H7 (cell line): ENCODE data around the gene BHMT. TPM values are rescaled to one million over a fixed set of nuclear protein-coding genes. Genes with fewer than 3 reads are reported as not detected.

Source experiments
- DNase-seq: peaks from one replicate; pipeline ENCODE4 v3.0.0; 2012
- H3K27me3 ChIP-seq: 2 replicates; pipeline ENCODE4 v1.6.0; 2011; ENCODE audit warnings: mild to moderate bottlenecking, low read length; ENCODE audit not compliant: control insufficient read depth, insufficient read depth
- H3K36me3 ChIP-seq: replicated peaks from 2 replicates; pipeline ENCODE4 v1.5.1; 2011; ENCODE audit warnings: low read length; ENCODE audit not compliant: control insufficient read depth, insufficient read depth
- H3K4me3 ChIP-seq: 2 replicates; pipeline ENCODE4 v1.5.1; 2011; ENCODE audit warnings: low read depth, mild to moderate bottlenecking, control low read depth, low read length, moderate library complexity; ENCODE audit not compliant: insufficient read depth
- total RNA-seq: library from RNA; depleted of rRNA; stranded (reverse); fragments of >200 nt; shearing (Covaris generic); gene quantifications from 2 replicates; pipeline ENCODE4 v1.2.3, GENCODE V29; 2014

BHMT gene
- total RNA-seq, 1 experiment from 2014 or later: 0.28 TPM

DNA sequence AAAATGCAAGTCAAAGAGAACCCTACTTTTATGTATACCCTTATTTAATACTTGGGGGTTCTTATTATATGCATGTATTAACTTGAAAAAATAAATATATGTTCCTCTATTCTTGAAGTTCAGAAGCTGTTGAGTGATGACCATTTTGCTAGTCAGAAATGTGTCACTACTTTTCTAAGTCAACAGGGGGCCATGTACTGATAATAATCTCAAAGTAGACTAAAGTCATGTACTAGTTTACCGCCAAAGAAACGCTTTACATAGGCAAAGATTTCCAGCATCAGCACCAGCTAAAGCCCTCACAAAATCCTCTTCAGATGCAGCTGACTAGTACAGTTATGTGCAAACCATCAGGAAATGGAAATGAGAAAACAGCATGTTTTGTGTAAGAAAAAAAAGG lies 5.7 kb upstream of the BHMT start:
- peaks cover 3% of the 10 kb centered on the region for H3K27me3 ChIP-seq
- DNase-seq: no peak
- no peak overlapping the region for H3K4me3 ChIP-seq
- H3K36me3 ChIP-seq: no peaks in the 10 kb centered on the region

DNA sequence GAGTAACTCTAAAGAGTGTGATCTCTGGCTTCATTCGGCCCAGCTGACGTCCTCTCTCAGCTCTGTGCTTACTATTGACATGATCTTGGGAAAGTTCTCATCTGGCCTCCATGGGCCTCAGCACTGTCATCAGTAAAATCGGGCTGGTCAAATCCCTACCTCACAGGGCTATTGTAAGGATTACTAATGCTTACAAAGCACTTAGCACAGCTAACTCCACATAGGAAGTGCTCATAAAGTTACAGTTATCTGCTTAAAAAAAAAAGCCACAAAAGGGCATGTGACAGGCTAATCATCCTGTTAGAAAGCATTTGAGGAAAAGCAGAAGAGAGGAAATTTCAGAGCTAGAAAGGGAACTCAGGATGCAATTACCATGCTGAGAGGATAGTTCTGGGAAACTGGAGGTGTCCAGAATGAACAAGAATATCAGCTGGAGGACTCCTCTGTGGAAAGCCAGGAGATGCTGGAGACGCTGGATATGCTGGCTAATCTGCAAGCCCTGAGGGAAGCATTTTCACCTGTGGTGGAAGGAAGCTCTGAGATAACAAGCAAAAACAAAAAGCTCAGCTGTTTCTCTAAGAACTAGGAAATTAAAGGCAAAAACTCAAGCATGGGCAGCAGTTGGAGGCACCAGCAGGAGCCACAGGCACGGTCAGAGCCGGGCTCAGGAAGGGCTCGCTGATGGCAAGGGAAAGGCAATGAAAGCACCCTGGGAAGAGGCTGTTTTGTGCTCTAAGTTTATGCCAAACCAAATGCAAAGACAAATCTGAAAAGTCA lies 4.4 kb upstream of the BHMT start:
- H3K27me3 ChIP-seq: peaks cover 16% of the 10 kb centered on the region

DNA sequence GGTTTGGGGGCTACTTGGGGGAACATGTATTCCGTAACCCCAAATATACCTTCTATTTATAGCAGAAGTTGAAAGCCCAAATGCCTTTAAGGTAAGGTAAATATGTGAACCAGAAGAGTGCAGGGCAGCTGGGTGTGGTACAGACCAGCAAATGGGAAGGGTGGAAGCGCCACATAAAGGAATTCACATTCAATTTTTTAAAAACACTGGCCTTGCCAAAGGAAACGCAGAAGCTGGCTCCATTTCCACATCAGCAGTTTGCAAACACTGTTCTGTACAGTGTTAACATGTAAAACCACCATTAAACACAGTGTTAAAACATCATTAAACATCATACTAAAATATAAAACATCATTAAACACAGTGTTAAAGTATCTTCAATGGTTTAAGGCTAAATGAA lies 3.5 kb upstream of the BHMT start:
- DNase-seq: no peak
- H3K27me3 ChIP-seq: peaks cover 25% of the 10 kb centered on the region

More for the DNA sequence above, 4.4 kb upstream of the BHMT start:
- no peaks in the 10 kb centered on the region for H3K36me3 ChIP-seq
- DNase-seq: no peak
- no peak overlapping the region for H3K4me3 ChIP-seq

DNA sequence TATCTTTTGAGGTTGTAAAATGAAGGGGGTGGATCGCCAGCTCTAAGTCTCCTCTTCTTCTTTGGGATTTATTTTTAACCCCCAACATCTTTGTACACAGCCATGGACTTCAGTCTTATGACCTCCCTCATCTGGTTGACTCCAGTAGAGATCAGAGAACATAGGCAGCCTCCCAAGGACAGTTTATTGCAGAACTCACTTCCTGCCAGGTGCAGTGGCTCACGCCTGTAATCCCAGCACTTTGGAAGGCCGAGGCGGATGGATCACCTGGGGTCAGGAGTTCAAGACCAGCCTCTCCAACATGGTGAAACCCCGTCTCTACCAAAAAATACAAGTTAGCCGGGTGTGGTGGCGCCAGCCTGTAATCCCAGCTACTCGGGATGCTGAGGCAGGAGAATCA lies 2.8 kb upstream of the BHMT start:
- H3K36me3 ChIP-seq: no peaks in the 10 kb centered on the region
- H3K27me3 ChIP-seq: peaks cover 32% of the 10 kb centered on the region
- H3K4me3 ChIP-seq: no peak overlapping the region
- DNase-seq: no peak

More for the DNA sequence above, 3.5 kb upstream of the BHMT start:
- Histone ChIP-seq H3K36me3 (no peaks in the 10 kb centered on the region), H3K4me3 (no peak overlapping the region)

DNA sequence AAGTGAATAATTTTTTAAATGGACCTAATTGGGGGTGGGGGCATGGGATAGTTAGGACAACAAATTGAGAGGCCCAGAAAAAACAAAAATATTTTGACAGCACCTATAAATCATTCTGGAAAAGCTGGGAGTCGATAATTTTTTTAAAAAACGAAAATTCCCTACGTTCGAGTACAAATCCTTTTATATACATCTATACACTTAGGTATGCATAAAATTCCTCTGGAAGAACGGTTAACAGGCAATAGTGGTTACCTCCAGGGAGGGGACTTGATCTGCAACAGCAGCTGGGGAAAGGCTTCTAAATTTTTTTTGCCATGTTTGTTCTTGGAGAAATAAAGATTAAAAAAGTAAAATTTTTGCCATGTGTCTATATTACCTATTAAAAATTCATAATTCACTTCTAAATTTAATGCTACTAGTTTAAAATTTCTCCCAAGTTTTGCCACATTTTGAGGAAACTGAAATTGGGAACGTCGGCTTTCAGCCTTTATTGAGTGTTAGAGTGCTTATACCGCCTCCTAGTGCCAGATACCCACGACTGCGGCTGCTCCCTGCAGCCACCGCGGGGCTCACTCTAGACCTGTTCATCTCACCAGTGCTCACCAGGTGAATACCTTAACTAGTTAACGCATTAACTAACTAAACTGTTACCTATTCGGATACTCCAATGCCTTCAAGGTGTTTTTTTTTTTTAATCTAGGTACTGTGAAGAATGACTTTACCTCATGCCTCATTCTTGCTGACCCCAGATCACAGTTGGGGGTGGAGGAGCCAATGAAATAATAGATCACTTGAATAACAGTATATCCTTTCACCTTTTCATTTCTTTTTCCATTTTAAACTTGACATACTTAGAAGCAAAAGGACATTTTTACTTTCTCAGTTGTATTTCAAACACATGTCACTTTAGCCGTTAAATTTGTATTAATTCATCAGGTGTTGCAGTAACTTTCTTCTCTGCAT lies 1.8 kb upstream of the BHMT start:
- peaks cover 35% of the 10 kb centered on the region for H3K27me3 ChIP-seq
- DNase-seq: peak; percentile 72
- H3K36me3 ChIP-seq: no peaks in the 10 kb centered on the region
- no peak overlapping the region for H3K4me3 ChIP-seq

DNA sequence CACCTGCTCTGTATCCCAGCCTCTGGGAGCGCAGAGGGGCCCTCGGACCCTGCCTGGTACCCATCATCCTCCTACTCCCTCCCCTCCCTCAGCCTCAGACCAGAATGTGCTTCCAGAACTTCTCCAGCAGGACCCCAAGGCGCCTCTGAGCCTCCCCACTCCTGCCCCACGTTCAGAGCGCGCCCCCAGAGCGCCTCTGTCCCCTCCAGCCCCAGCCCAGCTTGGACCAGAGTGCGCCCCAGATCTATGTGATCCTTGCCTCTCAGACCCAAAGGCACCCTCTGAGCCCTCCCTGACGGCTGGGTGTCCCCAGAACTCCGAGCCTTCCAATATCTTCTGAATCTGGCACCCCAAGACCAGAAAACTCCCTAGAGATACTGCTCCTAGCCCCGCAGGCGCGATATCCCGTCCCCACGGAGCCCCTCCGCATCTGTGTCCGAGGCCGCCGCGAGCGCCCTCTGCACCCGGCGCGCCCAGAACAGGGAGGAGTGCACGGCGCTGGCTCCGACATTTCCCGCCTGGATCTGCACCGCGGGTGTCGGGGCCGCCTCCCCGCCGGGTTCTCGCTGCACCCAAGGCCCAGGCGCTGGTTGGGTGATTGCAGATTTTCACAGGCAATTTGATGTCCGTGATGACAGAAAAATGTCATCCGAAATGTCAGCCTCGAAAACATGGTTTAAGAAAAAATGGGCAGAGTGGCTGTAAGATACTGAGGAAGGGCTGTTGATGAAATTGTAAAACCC lies 522 bp downstream of the BHMT start:
- peaks cover 35% of the 10 kb centered on the region for H3K27me3 ChIP-seq
- DNase-seq: peak; percentile 75
- no peaks in the 10 kb centered on the region for H3K36me3 ChIP-seq
- peak overlapping the region; percentile 53 for H3K4me3 ChIP-seq

DNA sequence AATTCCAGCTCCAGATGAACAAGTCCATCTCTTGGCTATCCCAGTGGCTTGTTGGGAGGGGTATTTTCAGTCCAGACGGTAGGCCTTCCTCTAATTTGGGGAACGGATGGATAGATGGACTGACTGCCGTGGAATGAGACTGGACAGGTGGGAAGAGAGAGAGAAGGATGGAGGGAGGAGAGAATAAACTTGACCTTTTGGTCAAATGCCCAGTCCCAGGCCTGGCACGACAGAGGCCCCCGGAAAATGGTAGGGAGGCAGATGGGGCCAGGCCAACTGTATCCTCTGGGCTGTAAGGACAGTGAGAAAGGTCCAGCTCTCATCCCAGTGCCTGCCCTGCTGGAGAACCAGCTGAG lies 1.1 kb downstream of the BHMT start:
- Histone ChIP-seq H3K27me3 (peaks cover 35% of the 10 kb centered on the region), H3K4me3 (no peak overlapping the region), H3K36me3 (no peaks in the 10 kb centered on the region)
- DNase-seq: peak; percentile 16

DNA sequence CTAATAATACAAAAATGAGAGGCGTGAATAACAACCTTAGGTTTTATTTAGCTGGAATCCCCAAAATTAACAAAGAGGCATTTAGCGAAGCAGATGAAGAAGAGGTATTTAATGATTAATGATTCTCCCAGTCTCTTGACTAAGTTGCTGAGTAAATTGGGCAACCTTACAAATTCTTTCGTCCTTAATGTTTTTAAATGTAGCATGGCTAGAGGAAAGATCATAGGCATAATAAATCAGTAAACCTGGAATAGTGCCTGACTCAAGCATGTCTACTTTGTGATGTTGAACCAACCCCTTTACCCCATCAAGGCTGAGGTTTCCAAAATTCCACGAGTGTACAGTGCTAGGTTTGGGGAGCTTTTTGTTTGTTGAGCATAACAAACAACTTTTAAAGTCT lies 7.9 kb downstream of the BHMT start:
- no peak for DNase-seq
- no peaks in the 10 kb centered on the region; the same call in 1 of the 2 replicates for H3K27me3 ChIP-seq
- no peak overlapping the region for H3K4me3 ChIP-seq
- H3K36me3 ChIP-seq: no peaks in the 10 kb centered on the region

DNA sequence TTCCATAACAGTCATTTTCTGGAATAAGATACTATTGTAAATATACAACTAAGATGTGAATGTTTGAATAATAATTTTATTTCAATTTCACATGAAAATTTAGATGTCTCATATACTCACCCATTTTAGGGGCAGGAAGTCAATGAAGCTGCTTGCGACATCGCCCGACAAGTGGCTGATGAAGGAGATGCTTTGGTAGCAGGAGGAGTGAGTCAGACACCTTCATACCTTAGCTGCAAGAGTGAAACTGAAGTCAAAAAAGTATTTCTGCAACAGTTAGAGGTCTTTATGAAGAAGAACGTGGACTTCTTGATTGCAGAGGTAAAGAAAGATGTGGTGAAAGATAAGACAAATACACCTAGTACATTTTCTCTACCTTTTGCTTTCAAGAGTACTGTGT lies 8.6 kb downstream of the BHMT start:
- Histone ChIP-seq H3K36me3 (no peaks in the 10 kb centered on the region), H3K27me3 (no peaks in the 10 kb centered on the region), H3K4me3 (no peak overlapping the region)
- no peak for DNase-seq

DNA sequence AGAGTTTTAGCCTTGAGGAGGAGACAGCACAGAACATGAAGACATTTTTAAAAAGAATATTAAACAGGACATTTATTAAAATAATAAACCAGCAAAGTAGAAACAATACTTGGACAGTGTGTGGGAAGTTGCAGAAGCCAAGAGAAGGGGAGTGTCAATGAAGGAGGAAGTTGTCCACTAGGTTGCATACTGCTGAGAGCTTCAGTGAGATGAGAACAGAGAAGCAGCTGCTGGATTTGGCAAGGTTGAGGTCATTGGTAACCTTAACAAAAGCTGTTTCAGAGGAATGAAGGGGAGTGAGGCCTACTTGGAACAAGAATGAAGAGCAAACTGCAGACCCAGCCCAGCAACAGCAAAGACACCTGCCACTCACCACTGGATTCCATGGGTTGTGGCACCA lies 11.4 kb downstream of the BHMT start:
- no peak for DNase-seq
- H3K27me3 ChIP-seq: no peaks in the 10 kb centered on the region
- H3K36me3 ChIP-seq: no peaks in the 10 kb centered on the region
- H3K4me3 ChIP-seq: no peak overlapping the region

DNA sequence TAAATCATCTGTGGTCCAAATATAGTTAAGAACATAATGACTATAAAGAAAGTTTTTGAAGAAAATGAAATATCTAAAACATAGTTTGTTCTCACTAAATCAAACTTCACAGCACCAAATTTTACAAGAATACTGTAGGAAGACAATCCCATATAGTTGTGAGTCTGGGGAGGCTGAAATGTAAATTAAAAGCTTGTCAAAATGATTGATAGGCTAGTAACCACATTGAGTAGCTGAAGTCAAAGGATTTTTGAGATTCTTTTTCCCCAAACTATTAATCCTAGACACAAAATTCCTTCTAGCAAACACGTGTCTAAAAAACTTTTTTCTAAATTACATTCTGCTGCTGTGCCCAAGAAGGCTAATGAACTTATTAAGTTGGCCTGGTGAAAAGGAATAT lies 13.0 kb downstream of the BHMT start:
- DNase-seq: no peak
- Histone ChIP-seq H3K27me3 (no peaks in the 10 kb centered on the region), H3K36me3 (no peaks in the 10 kb centered on the region), H3K4me3 (no peak overlapping the region)

DNA sequence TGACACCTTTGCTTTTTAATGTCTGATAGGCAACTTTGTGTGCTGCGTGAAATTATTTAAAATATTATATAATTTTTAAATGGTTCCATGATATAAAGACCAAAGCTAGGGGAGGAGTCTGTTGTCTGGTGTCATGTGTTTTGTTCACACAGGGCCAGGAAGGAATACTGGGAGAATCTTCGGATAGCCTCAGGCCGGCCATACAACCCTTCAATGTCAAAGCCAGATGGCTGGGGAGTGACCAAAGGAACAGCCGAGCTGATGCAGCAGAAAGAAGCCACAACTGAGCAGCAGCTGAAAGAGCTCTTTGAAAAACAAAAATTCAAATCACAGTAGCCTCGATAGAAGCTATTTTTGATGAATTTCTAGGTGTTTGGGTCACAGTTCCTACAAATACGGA lies 19.2 kb downstream of the BHMT start:
- no peak for DNase-seq
- no peaks in the 10 kb centered on the region for H3K36me3 ChIP-seq
- H3K4me3 ChIP-seq: no peak overlapping the region
- H3K27me3 ChIP-seq: no peaks in the 10 kb centered on the region

DNA sequence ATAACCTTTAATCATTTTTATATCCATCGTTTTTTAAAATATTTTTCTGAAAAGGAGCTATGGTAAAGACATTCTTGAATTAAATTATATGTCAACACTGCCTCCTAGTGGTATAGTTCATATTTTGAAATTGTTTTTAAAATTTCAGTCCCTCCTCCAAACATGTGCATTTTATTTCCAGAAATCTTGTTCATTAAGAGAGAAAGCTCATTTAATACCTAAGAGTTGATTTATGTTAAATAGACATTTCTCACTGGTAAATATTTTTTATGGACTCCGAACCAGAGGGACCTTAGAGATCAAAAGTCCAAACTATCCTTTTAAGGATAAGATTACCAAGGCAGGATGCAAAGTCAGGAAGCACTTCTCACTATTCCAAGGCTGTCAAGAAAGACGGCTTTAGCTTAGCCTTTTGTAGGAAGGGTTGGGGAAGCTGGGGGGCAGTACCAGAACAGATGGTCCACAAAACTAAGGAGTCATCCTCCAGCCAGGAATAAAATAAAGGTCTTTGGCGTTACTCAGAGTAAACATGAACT lies 21.6 kb downstream of the BHMT start:
- Histone ChIP-seq H3K4me3 (no peak overlapping the region), H3K27me3 (no peaks in the 10 kb centered on the region), H3K36me3 (no peaks in the 10 kb centered on the region)
- DNase-seq: no peak

DNA sequence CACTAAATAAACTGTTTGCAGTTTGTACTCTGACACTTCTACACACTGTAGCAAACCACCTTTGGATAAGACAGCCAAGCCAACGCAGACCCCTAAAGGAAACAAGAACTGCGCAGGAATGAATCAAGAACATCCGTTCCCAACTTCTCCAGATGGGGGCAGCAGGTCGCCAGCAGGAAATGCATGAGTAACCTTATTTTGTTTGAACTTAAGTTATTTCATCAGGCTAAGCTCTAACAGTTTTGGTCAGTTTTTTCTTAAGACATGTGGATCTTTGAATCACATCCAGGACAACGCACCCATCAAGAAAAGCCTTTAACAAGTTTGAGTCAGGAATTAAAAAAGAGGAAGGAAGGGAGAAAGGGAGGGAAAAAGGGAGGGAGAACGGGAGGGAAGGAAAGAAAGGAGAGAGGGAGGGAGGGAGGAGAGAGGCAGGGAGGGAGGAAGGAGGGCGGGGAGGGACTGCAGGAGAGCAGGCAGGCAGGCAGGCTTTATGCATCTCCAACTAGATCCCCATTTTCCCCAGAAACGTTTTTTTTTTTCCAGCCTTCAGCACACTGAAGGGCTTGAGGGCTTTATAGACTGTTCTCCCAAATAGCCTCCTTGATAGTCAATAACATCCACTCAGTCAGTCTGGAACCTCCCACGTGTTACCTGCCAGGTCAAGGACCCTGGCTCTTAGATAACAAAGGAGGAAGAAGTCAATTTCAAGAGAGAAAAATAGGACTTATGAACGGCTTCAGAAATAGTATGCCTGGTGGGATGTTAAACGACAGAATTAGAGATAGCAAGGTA lies 22.2 kb downstream of the BHMT start:
- peak overlapping the region; percentile 16; the same call in 1 of the 2 replicates for H3K4me3 ChIP-seq
- no peaks in the 10 kb centered on the region for H3K36me3 ChIP-seq
- H3K27me3 ChIP-seq: no peaks in the 10 kb centered on the region
- DNase-seq: peak; percentile 39
